Measurements from ENCODE around the gene OBI1.

DNA sequence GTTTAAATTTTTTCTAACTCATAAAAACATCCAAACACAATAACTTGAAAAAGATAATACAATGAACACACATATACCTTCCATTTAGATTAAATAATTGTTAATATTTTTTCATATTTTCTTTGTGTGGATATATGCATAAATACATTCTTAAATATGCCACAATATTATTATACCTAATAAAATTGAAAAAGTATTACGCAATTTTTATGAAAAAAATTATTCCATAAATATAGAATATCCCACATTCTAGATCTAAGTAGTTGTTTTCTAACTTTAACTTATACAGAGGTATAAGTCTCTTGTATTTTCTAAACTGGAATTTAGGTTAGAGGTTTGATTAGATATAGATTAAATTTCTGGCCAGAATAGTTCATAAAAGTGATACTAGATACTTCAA lies 89.9 kb downstream of the OBI1 start:
- no peak for TF ChIP-seq MAX (IDR thresholded peaks at IDR 0.05; ENCODE audit: low read depth, low read length)
- TF ChIP-seq, protein P1, sequence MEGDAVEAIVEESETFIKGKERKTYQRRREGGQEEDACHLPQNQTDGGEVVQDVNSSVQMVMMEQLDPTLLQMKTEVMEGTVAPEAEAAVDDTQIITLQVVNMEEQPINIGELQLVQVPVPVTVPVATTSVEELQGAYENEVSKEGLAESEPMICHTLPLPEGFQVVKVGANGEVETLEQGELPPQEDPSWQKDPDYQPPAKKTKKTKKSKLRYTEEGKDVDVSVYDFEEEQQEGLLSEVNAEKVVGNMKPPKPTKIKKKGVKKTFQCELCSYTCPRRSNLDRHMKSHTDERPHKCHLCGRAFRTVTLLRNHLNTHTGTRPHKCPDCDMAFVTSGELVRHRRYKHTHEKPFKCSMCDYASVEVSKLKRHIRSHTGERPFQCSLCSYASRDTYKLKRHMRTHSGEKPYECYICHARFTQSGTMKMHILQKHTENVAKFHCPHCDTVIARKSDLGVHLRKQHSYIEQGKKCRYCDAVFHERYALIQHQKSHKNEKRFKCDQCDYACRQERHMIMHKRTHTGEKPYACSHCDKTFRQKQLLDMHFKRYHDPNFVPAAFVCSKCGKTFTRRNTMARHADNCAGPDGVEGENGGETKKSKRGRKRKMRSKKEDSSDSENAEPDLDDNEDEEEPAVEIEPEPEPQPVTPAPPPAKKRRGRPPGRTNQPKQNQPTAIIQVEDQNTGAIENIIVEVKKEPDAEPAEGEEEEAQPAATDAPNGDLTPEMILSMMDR (IDR thresholded peaks at IDR 0.05; ENCODE audit: low read depth, low read length), result no peak
- TF ChIP-seq POLR2A (IDR thresholded peaks at IDR 0.05; ENCODE audit: extremely low read depth, insufficient read length), result no peak

Data from NB4 (cell line).